ENCODE data around the gene COX8A. TPM values are rescaled to one million over a fixed set of nuclear protein-coding genes. Genes with fewer than 3 reads are reported as not detected.
"Not testable (repeated sequence)": the region's sequence is repeated elsewhere in the genome, so short reads cannot be mapped to it uniquely, and the experiment has no call there.

Gene COX8A
- total RNA-seq, 1 donor from 2014 or later = 520 TPM

GRCh38 chr11:63958008-63958407, 16.4 kb upstream of the COX8A start:
- Histone ChIP-seq H3K9me3 (no peaks in the 10 kb centered on the region), H3K36me3 (peaks cover 27 to 36% of the 10 kb centered on the region in 2 donors), H3K4me1 (no peaks in the 10 kb centered on the region), H3K4me3 (no peak overlapping the region), H3K27ac (no peak overlapping the region), H3K27me3 (no peaks in the 10 kb centered on the region)
- no peak for DNase-seq (ENCODE audit: low spot score in 2 of 2)
- TF ChIP-seq, protein P1, sequence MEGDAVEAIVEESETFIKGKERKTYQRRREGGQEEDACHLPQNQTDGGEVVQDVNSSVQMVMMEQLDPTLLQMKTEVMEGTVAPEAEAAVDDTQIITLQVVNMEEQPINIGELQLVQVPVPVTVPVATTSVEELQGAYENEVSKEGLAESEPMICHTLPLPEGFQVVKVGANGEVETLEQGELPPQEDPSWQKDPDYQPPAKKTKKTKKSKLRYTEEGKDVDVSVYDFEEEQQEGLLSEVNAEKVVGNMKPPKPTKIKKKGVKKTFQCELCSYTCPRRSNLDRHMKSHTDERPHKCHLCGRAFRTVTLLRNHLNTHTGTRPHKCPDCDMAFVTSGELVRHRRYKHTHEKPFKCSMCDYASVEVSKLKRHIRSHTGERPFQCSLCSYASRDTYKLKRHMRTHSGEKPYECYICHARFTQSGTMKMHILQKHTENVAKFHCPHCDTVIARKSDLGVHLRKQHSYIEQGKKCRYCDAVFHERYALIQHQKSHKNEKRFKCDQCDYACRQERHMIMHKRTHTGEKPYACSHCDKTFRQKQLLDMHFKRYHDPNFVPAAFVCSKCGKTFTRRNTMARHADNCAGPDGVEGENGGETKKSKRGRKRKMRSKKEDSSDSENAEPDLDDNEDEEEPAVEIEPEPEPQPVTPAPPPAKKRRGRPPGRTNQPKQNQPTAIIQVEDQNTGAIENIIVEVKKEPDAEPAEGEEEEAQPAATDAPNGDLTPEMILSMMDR (IDR thresholded peaks at IDR 0.05) = no peak
- intact Hi-C loops (cut with DNase I) = no loop called here

- no peaks in the 10 kb centered on the region for H3K27me3 ChIP-seq
- DNase-seq (ENCODE audit: low spot score in 2 of 2) = no peak
- TF ChIP-seq, protein P1 (IDR thresholded peaks at IDR 0.05) = no peak
- no peak overlapping the region for H3K27ac ChIP-seq
- H3K4me1 ChIP-seq = no peaks in the 10 kb centered on the region
- intact Hi-C loops (cut with DNase I) = no loop called here
- peaks cover 0 to 4% of the 10 kb centered on the region in 2 donors for H3K36me3 ChIP-seq
- H3K9me3 ChIP-seq = no peaks in the 10 kb centered on the region
- no peak overlapping the region for H3K4me3 ChIP-seq
Observed at GRCh38 chr11:63961608-63962412, 12.6 kb upstream of the COX8A start.

GRCh38 chr11:63963895-63964294, 10.5 kb upstream of the COX8A start:
- DNase-seq (ENCODE audit: low spot score in 2 of 2); H3K36me3 ChIP-seq; H3K9me3 ChIP-seq; H3K4me1 ChIP-seq; H3K27me3 ChIP-seq; H3K27ac ChIP-seq; H3K4me3 ChIP-seq; intact Hi-C loops (cut with DNase I): not testable (repeated sequence)

- intact Hi-C loops (cut with DNase I) = no loop called here
- TF ChIP-seq, protein P1 (IDR thresholded peaks at IDR 0.05) = no peak
- no peaks in the 10 kb centered on the region for H3K9me3 ChIP-seq
Observed at GRCh38 chr11:63966444-63966843, 8.0 kb upstream of the COX8A start.

DNA sequence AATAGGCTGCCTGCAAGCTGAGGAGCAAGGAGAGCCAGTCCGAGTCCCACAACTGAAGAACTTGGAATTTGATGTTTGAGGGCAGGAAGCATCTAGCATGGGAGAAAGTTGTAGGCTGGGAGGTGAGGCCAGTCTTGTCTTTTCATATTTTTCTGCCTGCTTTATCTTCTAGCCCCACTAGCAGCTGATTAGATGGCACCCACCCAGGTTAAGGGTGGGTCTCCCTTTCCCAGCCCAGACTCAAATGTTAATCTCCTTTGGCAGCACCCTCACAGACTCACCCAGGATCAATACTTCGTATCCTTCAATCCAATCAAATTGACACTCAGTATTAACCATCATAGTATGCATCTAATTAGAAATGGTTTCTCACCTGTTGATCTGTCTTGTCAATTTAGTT, 5.0 kb upstream of the COX8A start:
- TF ChIP-seq, protein P1 (IDR thresholded peaks at IDR 0.05) = no peak

More at GRCh38 chr11:63966444-63966843, 8.0 kb upstream of the COX8A start:
- DNase-seq (ENCODE audit: low spot score in 2 of 2) = no peak
- Histone ChIP-seq H3K4me3 (no peak overlapping the region), H3K4me1 (no peaks in the 10 kb centered on the region), H3K36me3 (no peaks in the 10 kb centered on the region), H3K27ac (no peak overlapping the region), H3K27me3 (no peaks in the 10 kb centered on the region)

GRCh38 chr11:63970902-63971301, 3.5 kb upstream of the COX8A start:
- Histone ChIP-seq H3K27me3 (no peaks in the 10 kb centered on the region), H3K9me3 (no peaks in the 10 kb centered on the region), H3K4me1 (peaks cover 8 to 9% of the 10 kb centered on the region in 2 donors), H3K27ac (no peak overlapping the region), H3K4me3 (no peak overlapping the region), H3K36me3 (no peaks in the 10 kb centered on the region)
- intact Hi-C loops (cut with DNase I) = no loop called here
- no peak for DNase-seq (ENCODE audit: low spot score in 2 of 2)
- TF ChIP-seq, protein P1 (IDR thresholded peaks at IDR 0.05) = no peak

More for the DNA sequence above, 5.0 kb upstream of the COX8A start:
- intact Hi-C loops (cut with DNase I) = no loop called here
- Histone ChIP-seq H3K27ac (no peak overlapping the region), H3K4me1 (no peaks in the 10 kb centered on the region), H3K36me3 (no peaks in the 10 kb centered on the region), H3K9me3 (no peaks in the 10 kb centered on the region), H3K4me3 (no peak overlapping the region), H3K27me3 (no peaks in the 10 kb centered on the region)
- no peak for DNase-seq (ENCODE audit: low spot score in 2 of 2)

DNA sequence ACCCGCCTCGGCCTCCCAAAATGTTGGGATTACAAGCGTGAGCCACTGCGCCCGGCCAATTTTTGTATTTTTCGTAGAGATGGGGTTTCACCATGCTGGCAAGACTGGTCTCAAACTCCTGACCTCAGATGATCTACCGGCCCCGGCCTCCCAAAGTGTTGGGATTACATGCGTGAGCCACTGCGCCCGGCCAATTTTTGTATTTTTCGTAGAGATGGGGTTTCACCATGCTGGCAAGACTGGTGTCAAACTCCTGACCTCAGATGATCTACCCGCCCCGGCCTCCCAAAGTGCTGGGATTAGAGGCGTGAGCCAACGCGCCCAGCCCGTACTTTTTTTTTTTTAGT, 535 bp upstream of the COX8A start:
- H3K27ac ChIP-seq; H3K27me3 ChIP-seq; DNase-seq (ENCODE audit: low spot score in 2 of 2); H3K36me3 ChIP-seq; H3K9me3 ChIP-seq: not testable (repeated sequence)
- Histone ChIP-seq H3K4me1 (peaks cover 14 to 15% of the 10 kb centered on the region in 2 donors), H3K4me3 (peak overlapping the region; percentile 33 to 96)
- intact Hi-C loops (cut with DNase I) = loop anchor here (1.0 to 2.0 kb wide), 2 partner anchors 12 to 35 kb away; partner anchors contain the start of genes NAA40 and OTUB1
